Effector memory CD4-positive, alpha-beta T cell (primary cell): ENCODE results near the gene RAD51B.
"Not testable (repeated sequence)": the region's sequence is repeated elsewhere in the genome, so short reads cannot be mapped to it uniquely, and the experiment has no call there.

ENCODE experiments used
- DNase-seq, 3 donors: peaks; one replicate each; pipeline ENCODE4 v3.0.0-alpha.2; 2020
- H3K27ac ChIP-seq: 2 replicates; pipeline ENCODE4 v1.7.0; 2013; ENCODE audit warnings: mild to moderate bottlenecking, low read length, moderate library complexity; ENCODE audit not compliant: insufficient read depth, poor library complexity, severe bottlenecking
- H3K27me3 ChIP-seq: replicated peaks from 2 replicates; pipeline ENCODE4 v1.7.0; 2013; ENCODE audit warnings: mild to moderate bottlenecking, low read length; ENCODE audit not compliant: insufficient read depth, control insufficient read depth, poor library complexity, severe bottlenecking
- H3K36me3 ChIP-seq: 2 replicates; pipeline ENCODE4 v1.7.0; 2013; ENCODE audit warnings: mild to moderate bottlenecking, low read length, moderate library complexity; ENCODE audit not compliant: control insufficient read depth, insufficient read depth
- H3K4me1 ChIP-seq: 2 replicates; pipeline ENCODE4 v1.7.0; 2013; ENCODE audit warnings: low read length, mild to moderate bottlenecking; ENCODE audit not compliant: control insufficient read depth, insufficient read depth, poor library complexity, severe bottlenecking
- H3K4me3 ChIP-seq: 2 replicates; pipeline ENCODE4 v1.7.0; 2013; ENCODE audit warnings: low read length, low read depth, mild to moderate bottlenecking; ENCODE audit not compliant: insufficient read depth, poor library complexity, severe bottlenecking
- H3K9me3 ChIP-seq: 2 replicates; pipeline ENCODE4 v1.7.0; 2013; ENCODE audit warnings: mild to moderate bottlenecking, low read length, moderate library complexity; ENCODE audit not compliant: control insufficient read depth

RAD51B gene

GRCh38 chr14:68173227-68173972, 353.8 kb downstream of the RAD51B start:
- Histone ChIP-seq H3K27ac (no peak overlapping the region), H3K4me1 (no peaks in the 10 kb centered on the region), H3K9me3 (no peaks in the 10 kb centered on the region), H3K4me3 (no peak overlapping the region), H3K36me3 (no peaks in the 10 kb centered on the region), H3K27me3 (no peaks in the 10 kb centered on the region)
- DNase-seq: no peak

- Histone ChIP-seq H3K36me3 (no peaks in the 10 kb centered on the region), H3K4me3 (no peak overlapping the region), H3K9me3 (no peaks in the 10 kb centered on the region), H3K27ac (no peak overlapping the region), H3K4me1 (no peaks in the 10 kb centered on the region), H3K27me3 (no peaks in the 10 kb centered on the region)
- no peak for DNase-seq
These were observed 354.9 kb downstream of the RAD51B start for GRCh38 chr14:68174446-68174845.

- H3K4me1 ChIP-seq: no peaks in the 10 kb centered on the region
These were observed 357.1 kb downstream of the RAD51B start for GRCh38 chr14:68176687-68177086.

DNA sequence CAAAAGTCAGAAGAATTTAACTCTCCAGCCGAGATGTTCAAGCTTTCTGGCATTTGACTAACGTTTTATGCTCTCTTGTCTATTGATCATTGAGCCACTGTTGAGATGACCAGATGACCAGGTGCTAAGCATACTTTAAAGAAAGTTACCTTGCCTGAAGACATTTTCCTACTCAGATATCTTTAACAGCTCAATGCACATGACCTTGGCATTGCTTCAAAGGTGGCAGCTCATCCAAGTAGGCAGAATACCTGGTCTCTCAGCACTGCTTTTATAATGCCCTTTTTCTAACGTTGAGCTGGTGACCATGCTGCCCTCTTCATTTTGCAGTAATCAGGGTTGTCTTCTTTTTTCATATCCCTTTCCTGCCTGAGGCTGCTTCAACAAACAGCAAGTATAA, 358.1 kb downstream of the RAD51B start:
- DNase-seq: no peak
- Histone ChIP-seq H3K4me3 (no peak overlapping the region), H3K36me3 (no peaks in the 10 kb centered on the region), H3K27ac (no peak overlapping the region), H3K4me1 (no peaks in the 10 kb centered on the region), H3K27me3 (no peaks in the 10 kb centered on the region), H3K9me3 (no peaks in the 10 kb centered on the region)

More at GRCh38 chr14:68176687-68177086, 357.1 kb downstream of the RAD51B start:
- Histone ChIP-seq H3K27me3 (no peaks in the 10 kb centered on the region), H3K4me3 (no peak overlapping the region), H3K36me3 (no peaks in the 10 kb centered on the region), H3K27ac (no peak overlapping the region), H3K9me3 (no peaks in the 10 kb centered on the region)
- DNase-seq: no peak

DNA sequence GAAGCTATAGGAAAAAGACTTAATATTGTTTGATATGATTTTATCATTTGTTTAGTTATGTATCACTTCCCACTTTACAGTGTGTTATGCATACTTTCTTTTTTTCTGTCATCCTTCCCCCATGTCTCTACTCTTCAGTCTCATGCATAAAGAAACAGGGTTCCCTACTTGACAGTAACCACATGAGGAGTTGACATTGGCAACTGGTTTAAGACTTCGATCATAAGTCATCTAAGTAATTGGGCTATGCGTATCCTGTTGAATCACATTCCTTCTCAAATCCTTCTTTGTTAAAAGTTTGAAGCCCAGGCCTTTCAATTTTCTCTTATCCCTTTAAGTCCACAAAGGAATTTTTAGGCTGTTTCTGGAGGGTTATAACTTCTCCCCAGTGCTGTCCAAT, 358.7 kb downstream of the RAD51B start:
- no peaks in the 10 kb centered on the region for H3K36me3 ChIP-seq
- H3K27ac ChIP-seq: no peak overlapping the region
- no peaks in the 10 kb centered on the region for H3K27me3 ChIP-seq
- H3K9me3 ChIP-seq: no peaks in the 10 kb centered on the region
- no peak overlapping the region for H3K4me3 ChIP-seq
- no peak for DNase-seq
- H3K4me1 ChIP-seq: no peaks in the 10 kb centered on the region

GRCh38 chr14:68181519-68182326, 362.1 kb downstream of the RAD51B start:
- no peak overlapping the region for H3K4me3 ChIP-seq
- H3K36me3 ChIP-seq: no peaks in the 10 kb centered on the region
- H3K9me3 ChIP-seq: no peaks in the 10 kb centered on the region
- H3K27ac ChIP-seq: no peak overlapping the region
- no peaks in the 10 kb centered on the region for H3K4me1 ChIP-seq
- DNase-seq: no peak
- no peaks in the 10 kb centered on the region for H3K27me3 ChIP-seq

DNA sequence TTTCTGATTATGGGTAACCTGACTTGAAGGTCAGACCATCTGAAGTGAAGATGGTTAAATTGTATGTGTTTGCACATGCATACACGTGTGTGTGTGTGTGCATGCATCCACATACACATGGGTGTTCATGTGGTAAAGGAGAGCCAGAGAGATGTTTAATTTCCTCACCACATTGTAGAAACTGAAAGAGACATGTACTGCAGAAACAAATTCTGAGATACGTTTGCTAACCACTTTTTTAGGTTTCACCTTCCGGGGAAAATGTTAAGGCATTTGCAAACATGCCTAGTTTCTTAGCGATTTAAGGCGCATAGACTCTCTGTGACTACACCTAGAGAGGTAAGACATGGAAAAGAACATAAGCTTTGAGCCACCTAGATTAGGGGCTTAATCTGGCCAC, 362.9 kb downstream of the RAD51B start:
- Histone ChIP-seq H3K9me3 (no peaks in the 10 kb centered on the region), H3K4me3 (no peak overlapping the region), H3K27ac (no peak overlapping the region), H3K27me3 (no peaks in the 10 kb centered on the region), H3K36me3 (no peaks in the 10 kb centered on the region), H3K4me1 (no peaks in the 10 kb centered on the region)
- no peak for DNase-seq

- H3K27ac ChIP-seq, DNase-seq, H3K4me3 ChIP-seq, H3K4me1 ChIP-seq, H3K27me3 ChIP-seq, H3K36me3 ChIP-seq, H3K9me3 ChIP-seq: not testable (repeated sequence)
These were observed 367.1 kb downstream of the RAD51B start for GRCh38 chr14:68186500-68187276.

- Histone ChIP-seq H3K27me3 (no peaks in the 10 kb centered on the region), H3K4me1 (no peaks in the 10 kb centered on the region), H3K9me3 (no peaks in the 10 kb centered on the region), H3K36me3 (no peaks in the 10 kb centered on the region), H3K27ac (no peak overlapping the region), H3K4me3 (no peak overlapping the region)
- no peak for DNase-seq
These were observed 368.6 kb downstream of the RAD51B start for GRCh38 chr14:68188174-68188573.

- DNase-seq: no peak
These were observed 370.5 kb downstream of the RAD51B start for GRCh38 chr14:68190032-68190431.

More at GRCh38 chr14:68190032-68190431, 370.5 kb downstream of the RAD51B start:
- no peaks in the 10 kb centered on the region for H3K9me3 ChIP-seq
- no peak overlapping the region for H3K4me3 ChIP-seq
- no peaks in the 10 kb centered on the region for H3K36me3 ChIP-seq
- no peaks in the 10 kb centered on the region for H3K4me1 ChIP-seq
- H3K27ac ChIP-seq: no peak overlapping the region
- H3K27me3 ChIP-seq: no peaks in the 10 kb centered on the region
